ENCODE measurements around the gene CATSPERD.

GRCh38 chr19:5772416-5772815 lies 52.0 kb downstream of the CATSPERD start:
- TF ChIP-seq CTCF (IDR thresholded peaks at IDR 0.05) (no peak), POLR2A (IDR thresholded peaks at IDR 0.05) (no peak), POLR2AphosphoS5 (IDR thresholded peaks at IDR 0.05) (no peak)

Measured in breast epithelium (tissue), 3 donors.